ENCODE data around the gene LRRTM4.

The LRRTM4 gene

DNA sequence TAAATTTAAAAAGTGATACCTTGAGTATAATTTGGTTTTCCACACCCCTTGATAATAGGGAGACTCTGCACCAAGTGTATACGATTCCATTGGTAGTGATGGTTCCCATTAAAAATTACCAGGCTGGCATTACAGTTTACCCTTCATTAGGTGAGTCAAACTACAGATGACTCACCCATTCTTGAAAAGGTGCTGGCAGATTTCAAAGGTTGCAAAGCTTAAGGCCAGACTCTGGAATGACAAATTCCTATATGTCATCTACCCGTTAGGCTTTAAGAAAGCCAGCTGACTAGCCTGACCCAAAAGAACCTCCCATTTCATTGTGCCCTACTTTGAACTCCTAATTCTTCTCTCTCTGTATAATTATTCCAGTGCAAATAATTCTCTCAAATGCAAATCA, 124.4 kb downstream of the LRRTM4 start:
- no peak for TF ChIP-seq TOX (CRISPR knock-in tag; IDR thresholded peaks at IDR 0.05; ENCODE audit: borderline replicate concordance)
- TF ChIP-seq ZFP3 (CRISPR knock-in tag; IDR thresholded peaks at IDR 0.05) = no peak
- no peak for TF ChIP-seq ZC3H10 (CRISPR knock-in tag; IDR thresholded peaks at IDR 0.05)
- TF ChIP-seq SNAI2 (CRISPR knock-in tag; IDR thresholded peaks at IDR 0.05) = no peak
- no peak for TF ChIP-seq POU6F1 (CRISPR knock-in tag; IDR thresholded peaks at IDR 0.05; ENCODE audit: borderline replicate concordance, low read depth)
- TF ChIP-seq CSRNP3 (CRISPR knock-in tag; IDR thresholded peaks at IDR 0.05) = no peak
- no peak for ATAC-seq

DNA sequence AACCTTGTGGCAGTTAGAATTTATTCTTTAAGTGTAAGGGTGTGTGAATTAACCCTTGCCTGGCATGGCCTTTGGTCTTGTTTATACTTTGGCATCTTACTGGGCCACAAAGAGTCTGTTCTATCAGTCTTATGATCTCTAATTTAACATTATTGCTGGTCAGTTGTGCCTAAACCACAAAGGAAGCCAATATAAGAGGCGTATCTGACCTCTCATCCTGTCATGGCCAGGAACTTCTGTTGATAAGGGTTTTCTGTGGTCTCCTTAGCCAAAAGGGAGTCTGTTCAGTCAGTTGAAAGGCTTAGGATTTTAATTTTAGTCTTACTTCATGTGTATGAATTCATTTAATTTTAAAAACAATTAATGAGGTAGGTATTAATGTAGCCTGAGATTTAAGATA, 127.2 kb downstream of the LRRTM4 start:
- no peak for ATAC-seq
- TF ChIP-seq CSRNP3 (CRISPR knock-in tag; IDR thresholded peaks at IDR 0.05) (no peak), CSDC2 (CRISPR knock-in tag; IDR thresholded peaks at IDR 0.05) (no peak), TCF4 (CRISPR knock-in tag; IDR thresholded peaks at IDR 0.05; ENCODE audit: borderline replicate concordance) (no peak), OSR1 (CRISPR knock-in tag; IDR thresholded peaks at IDR 0.05) (no peak), ZNF70 (CRISPR knock-in tag; IDR thresholded peaks at IDR 0.05) (no peak), SNAI2 (CRISPR knock-in tag; IDR thresholded peaks at IDR 0.05) (no peak), PPARA (CRISPR knock-in tag; IDR thresholded peaks at IDR 0.05; ENCODE audit: borderline replicate concordance) (no peak), TOX (CRISPR knock-in tag; IDR thresholded peaks at IDR 0.05; ENCODE audit: borderline replicate concordance) (no peak), BACH2 (CRISPR knock-in tag; IDR thresholded peaks at IDR 0.05; ENCODE audit: borderline replicate concordance) (no peak), ZC3H10 (CRISPR knock-in tag; IDR thresholded peaks at IDR 0.05) (no peak), ZNF565 (CRISPR knock-in tag; conservative IDR thresholded peaks at IDR 0.05; ENCODE audit: low read depth) (no peak), POU6F1 (CRISPR knock-in tag; IDR thresholded peaks at IDR 0.05; ENCODE audit: borderline replicate concordance, low read depth) (no peak), ISL1 (CRISPR knock-in tag; IDR thresholded peaks at IDR 0.05) (no peak), PATZ1 (CRISPR knock-in tag; IDR thresholded peaks at IDR 0.05; ENCODE audit: borderline replicate concordance) (no peak), ESRRG (CRISPR knock-in tag; IDR thresholded peaks at IDR 0.05) (no peak), ZNF8 (CRISPR knock-in tag; IDR thresholded peaks at IDR 0.05) (no peak)
- TF ChIP-seq, protein P1, sequence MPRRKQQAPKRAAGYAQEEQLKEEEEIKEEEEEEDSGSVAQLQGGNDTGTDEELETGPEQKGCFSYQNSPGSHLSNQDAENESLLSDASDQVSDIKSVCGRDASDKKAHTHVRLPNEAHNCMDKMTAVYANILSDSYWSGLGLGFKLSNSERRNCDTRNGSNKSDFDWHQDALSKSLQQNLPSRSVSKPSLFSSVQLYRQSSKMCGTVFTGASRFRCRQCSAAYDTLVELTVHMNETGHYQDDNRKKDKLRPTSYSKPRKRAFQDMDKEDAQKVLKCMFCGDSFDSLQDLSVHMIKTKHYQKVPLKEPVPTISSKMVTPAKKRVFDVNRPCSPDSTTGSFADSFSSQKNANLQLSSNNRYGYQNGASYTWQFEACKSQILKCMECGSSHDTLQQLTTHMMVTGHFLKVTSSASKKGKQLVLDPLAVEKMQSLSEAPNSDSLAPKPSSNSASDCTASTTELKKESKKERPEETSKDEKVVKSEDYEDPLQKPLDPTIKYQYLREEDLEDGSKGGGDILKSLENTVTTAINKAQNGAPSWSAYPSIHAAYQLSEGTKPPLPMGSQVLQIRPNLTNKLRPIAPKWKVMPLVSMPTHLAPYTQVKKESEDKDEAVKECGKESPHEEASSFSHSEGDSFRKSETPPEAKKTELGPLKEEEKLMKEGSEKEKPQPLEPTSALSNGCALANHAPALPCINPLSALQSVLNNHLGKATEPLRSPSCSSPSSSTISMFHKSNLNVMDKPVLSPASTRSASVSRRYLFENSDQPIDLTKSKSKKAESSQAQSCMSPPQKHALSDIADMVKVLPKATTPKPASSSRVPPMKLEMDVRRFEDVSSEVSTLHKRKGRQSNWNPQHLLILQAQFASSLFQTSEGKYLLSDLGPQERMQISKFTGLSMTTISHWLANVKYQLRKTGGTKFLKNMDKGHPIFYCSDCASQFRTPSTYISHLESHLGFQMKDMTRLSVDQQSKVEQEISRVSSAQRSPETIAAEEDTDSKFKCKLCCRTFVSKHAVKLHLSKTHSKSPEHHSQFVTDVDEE (CRISPR knock-in tag; IDR thresholded peaks at IDR 0.05) = no peak

- TF ChIP-seq CSDC2 (CRISPR knock-in tag; IDR thresholded peaks at IDR 0.05) (no peak), ZC3H10 (CRISPR knock-in tag; IDR thresholded peaks at IDR 0.05) (no peak), PATZ1 (CRISPR knock-in tag; IDR thresholded peaks at IDR 0.05; ENCODE audit: borderline replicate concordance) (no peak), ESRRG (CRISPR knock-in tag; IDR thresholded peaks at IDR 0.05) (no peak), TOX (CRISPR knock-in tag; IDR thresholded peaks at IDR 0.05; ENCODE audit: borderline replicate concordance) (no peak), GLIS3 (CRISPR knock-in tag; IDR thresholded peaks at IDR 0.05) (no peak), RARB (CRISPR knock-in tag; IDR thresholded peaks at IDR 0.05) (no peak), ZNF8 (CRISPR knock-in tag; IDR thresholded peaks at IDR 0.05) (no peak), ISL1 (CRISPR knock-in tag; IDR thresholded peaks at IDR 0.05) (no peak), ZFP30 (CRISPR knock-in tag; IDR thresholded peaks at IDR 0.05) (no peak), BACH2 (CRISPR knock-in tag; IDR thresholded peaks at IDR 0.05; ENCODE audit: borderline replicate concordance) (no peak), POU6F1 (CRISPR knock-in tag; IDR thresholded peaks at IDR 0.05; ENCODE audit: borderline replicate concordance, low read depth) (no peak)
- ATAC-seq = no peak
Measured at GRCh38 chr2:77391119-77391518, 131.1 kb downstream of the LRRTM4 start.
